Cardiac fibroblast (primary cell): ENCODE data around the gene SERPINA6.

Experiments
- DNase-seq, 2 donors: peaks; one replicate each; pipeline versions ENCODE4 v3.0.0 to v3.0.0-alpha.2; 2010; ENCODE audit warnings: low read depth in 2 of 2
- H3K4me3 ChIP-seq, 2 donors: replicated peaks in 1 of 2; 1 replicate in 1 of 2; 2 replicates in 1 of 2; pipeline ENCODE4 v1.5.1; 2011; ENCODE audit warnings: low read depth in 2 of 2, low read length in 2 of 2, mild to moderate bottlenecking in 2 of 2, moderate library complexity in 1 of 2
- TF ChIP-seq, protein P1 (sequence below): IDR thresholded peaks from one replicate; pipeline ENCODE4 v1.5.1; 2011; ENCODE audit warnings: low read depth, mild to moderate bottlenecking, low read length, inconsistent platforms

Gene SERPINA6

DNA sequence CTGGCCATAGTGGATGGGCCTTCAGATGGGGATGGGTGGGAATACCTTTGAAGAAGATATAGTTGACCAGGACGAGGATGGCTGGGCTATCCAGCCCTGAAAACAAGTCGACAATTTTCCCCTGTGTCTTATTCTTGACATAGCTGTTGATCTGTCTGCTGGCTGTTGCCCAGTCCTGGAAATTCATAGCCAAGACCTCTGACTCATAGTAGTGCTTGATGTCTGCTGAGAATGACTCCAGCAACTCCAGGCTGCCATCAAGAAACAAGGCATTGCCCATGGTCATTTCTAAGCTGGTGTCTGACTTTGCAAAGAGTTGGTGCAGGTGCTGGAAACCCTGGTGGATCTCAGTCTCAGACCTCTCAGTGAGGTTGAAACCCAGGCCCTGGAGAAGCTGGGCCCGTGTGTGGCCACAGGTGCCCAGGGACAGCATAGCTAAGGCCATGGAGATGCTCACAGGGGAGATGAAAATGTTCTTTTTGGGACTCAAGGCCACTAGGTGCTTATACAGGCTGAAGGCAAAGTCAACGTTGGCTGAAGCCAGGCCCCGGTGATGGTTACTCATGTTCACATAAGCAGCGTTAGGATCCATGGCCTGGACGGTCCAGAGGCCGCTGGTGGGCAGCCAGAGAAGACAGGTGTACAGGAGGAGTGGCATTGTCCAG lies 9.0 kb downstream of the SERPINA6 start:
- no peak overlapping the region for H3K4me3 ChIP-seq
- peak; percentile 43 to 68 for DNase-seq
- TF ChIP-seq, protein P1, sequence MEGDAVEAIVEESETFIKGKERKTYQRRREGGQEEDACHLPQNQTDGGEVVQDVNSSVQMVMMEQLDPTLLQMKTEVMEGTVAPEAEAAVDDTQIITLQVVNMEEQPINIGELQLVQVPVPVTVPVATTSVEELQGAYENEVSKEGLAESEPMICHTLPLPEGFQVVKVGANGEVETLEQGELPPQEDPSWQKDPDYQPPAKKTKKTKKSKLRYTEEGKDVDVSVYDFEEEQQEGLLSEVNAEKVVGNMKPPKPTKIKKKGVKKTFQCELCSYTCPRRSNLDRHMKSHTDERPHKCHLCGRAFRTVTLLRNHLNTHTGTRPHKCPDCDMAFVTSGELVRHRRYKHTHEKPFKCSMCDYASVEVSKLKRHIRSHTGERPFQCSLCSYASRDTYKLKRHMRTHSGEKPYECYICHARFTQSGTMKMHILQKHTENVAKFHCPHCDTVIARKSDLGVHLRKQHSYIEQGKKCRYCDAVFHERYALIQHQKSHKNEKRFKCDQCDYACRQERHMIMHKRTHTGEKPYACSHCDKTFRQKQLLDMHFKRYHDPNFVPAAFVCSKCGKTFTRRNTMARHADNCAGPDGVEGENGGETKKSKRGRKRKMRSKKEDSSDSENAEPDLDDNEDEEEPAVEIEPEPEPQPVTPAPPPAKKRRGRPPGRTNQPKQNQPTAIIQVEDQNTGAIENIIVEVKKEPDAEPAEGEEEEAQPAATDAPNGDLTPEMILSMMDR, result no peak

DNA sequence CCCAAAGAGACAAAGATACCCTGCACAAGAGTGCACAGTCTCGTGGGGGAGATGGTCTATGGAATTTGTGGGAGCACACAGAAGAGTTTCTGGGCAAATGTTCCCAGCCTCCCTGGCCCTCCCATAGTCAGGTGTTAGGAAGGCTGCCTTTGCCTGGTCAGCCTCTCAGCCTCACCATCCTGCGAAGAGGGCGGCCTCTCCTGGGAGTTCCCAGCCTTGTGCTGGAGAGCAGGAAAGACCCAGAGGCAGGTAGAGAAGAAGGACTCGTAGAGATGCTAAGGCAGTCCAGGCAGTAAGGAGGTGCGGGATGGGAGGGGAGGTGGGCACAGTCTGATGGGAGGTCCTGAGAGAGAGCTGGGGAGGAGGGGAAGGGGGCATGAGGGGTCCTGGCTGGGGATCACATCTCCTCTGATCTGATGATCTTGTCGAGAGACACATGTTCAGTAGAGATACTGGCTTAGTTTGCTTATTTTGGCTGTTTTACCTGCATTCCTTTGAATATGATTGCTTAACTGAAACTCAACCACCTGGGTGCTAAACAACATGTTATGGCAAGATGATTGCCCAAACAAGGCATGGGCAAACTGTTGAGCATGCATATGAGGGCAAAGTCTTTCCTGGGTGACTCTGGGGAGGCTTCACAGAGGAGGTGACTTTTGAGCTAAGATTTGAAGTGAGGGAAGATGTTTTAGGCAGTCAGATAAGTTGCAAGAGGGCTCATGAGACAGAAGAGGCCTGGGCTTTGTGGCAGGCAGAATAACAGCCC lies 10.5 kb downstream of the SERPINA6 start:
- no peak overlapping the region for H3K4me3 ChIP-seq
- no peak for DNase-seq
- TF ChIP-seq, protein P1, result no peak

GRCh38 chr14:94310248-94310647 lies 12.9 kb downstream of the SERPINA6 start:
- H3K4me3 ChIP-seq, result no peak overlapping the region
- TF ChIP-seq, protein P1, result no peak
- no peak for DNase-seq

DNA sequence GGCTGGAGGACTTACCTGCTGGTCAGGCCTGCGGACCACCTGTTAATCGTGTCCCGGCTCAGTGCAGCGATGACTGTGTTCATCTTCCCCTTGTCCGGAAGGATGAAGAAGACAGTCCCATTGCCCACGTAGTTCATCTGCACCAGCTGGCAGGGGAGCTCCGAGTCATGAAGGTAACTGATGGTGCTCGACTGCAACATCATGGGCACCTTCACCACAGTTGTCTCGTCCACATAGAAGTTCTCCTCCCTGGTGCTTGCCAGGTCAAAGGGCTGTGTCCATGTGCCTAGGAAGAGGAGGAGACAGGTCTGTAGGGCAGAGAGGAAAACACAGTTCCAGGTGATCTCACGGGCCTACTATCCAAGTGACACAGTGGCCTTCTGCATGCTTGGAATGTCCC lies 13.4 kb downstream of the SERPINA6 start:
- TF ChIP-seq, protein P1, result no peak
- no peak overlapping the region for H3K4me3 ChIP-seq
- no peak for DNase-seq

DNA sequence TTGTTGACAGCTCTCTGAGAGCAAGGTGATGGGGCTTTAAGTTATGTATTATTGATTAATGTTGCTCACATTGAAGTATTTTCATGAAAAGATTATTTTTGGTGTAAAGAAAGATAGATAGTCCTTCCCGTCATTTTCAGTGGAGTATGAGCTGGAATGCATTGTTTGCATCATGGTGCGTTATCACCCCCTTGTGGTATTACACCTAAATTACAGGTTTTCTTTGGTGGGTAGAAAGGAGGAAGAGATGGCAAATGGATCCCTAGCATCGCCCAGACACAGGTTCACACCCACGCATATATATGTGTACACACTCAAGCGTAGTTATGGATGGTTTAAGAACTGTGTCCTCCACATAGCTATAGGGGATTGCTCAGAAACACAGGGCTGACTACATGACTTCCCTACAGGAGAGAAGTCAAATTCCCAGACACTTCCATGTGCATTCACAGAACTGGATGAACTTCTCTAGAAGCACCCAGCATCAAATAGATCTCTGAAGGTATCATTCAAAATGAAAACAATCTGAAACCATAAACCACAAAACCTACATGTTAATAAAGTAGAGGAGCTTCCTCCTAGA lies 15.6 kb downstream of the SERPINA6 start:
- TF ChIP-seq, protein P1, result peak; percentile 13
- DNase-seq, result peak in 1 of 2 donors; percentile 18
- H3K4me3 ChIP-seq, result no peak overlapping the region

DNA sequence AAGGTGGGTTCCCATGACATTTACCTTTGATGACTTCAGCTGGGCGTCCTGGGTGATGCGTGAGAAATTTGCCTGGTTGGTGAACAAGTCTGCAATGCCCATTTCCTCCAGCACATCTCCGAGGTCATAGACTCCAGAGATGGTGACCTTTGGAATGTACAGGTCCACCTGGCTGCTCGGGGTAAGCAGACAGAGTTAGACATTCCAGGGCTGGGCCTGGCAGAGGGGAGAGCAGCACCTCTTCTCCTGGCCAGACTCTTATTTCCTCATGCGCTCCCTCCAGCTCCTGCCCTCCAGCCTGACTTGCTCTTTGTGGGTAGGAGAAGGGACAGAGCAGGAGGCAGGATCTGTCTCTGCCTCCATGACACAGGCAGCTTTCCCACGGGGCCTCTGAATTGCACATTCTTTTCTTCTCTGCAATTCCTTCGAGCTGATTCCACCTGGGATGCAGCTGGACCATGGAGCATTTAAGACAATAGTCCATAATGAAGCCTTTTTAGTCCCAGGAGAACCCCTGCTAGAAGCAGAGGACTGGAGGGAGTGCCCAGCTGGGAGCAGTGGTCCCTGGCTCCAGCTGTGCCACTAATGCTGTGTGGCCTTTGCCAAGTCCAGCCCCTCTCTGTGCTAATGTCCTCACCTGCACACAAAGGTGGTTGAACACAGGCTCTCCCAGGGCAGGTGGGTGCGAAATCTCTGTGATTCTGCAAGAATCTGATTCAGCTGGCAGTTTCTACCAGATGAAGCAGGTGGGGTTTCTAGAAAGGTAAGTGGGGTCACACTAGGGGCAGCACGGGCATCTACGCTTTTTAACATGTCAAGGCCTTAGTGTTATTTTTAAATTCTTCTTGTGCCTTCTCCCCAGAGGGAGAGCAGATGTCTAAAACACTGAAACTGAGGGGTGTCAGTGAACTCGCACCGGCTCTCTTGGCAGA lies 16.8 kb downstream of the SERPINA6 start:
- TF ChIP-seq, protein P1, result no peak
- DNase-seq, result no peak
- H3K4me3 ChIP-seq, result no peak overlapping the region
